ENCODE results near the gene SURF4.
"Not testable (repeated sequence)": the region's sequence is repeated elsewhere in the genome, so short reads cannot be mapped to it uniquely, and the experiment has no call there.

The SURF4 gene

DNA sequence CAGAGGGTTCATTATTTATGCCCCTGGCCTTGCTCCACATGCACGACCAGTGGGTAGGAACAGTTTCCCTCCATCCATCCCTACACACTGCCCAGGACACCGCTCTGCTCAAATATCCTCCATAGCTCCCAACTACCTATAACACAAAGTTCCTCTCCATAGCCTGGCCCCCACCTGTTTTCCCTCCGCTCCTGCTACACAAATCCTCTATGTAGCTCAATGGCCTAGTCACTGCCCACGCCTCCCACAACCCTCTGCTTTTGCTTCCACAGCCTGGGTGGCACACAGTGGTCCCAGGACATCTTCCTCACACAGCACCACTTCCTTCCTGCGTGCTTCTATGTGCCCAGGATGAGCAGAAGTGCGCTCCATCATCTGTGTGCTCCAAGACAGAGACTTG lies 21.5 kb upstream of the SURF4 start:
- DNase-seq (ENCODE audit: low read depth), result no peak

DNA sequence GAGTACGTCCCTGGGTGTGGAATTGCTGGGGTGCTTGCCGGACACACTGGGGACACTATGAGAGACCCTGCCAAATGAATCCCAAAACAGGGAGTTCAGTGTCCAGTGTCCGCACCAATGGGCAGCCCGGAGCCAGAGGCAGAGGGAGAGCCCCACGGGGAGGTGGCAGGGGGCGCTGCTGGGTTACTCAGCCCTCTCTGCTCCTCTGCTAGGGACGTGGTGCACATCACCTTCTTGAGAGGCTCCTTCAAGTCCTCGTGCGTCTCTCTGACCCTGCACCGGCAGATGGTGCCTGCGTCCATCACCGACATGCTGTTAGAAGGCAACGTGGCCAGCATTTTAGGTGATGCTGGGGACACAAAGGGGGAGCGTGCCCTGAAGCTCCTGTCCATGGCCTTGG lies 21.1 kb upstream of the SURF4 start:
- peak; percentile 29 for DNase-seq (ENCODE audit: low read depth)

DNA sequence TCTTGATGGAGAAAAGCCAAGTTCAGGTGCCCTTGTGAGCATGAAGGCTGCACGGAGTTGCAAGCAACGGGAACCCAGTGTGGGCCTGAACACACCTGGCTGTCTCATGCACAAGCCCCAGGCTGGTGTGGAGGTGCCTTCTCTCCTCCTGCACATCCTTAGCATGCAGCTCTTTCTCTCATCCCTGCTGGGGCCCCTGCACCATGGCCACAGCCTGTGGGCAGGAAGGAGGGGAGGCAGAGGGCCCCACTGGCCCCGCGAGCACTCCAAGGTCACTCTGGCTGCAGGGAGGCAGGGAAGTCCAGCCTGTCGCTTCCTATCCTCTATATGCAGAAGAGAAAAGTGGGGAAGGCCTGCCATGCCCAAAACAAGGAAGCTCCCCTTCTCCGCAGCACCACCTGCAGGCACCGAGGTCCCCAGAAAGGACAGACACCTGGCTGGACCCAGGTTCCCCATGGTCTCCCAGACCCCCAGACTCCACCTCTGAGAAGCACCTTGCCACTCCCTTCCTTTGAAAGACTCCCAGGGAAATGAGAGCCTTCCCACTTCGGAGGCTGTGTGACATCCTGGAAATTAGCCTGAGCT lies 18.9 kb upstream of the SURF4 start:
- DNase-seq (ENCODE audit: low read depth), result no peak

DNA sequence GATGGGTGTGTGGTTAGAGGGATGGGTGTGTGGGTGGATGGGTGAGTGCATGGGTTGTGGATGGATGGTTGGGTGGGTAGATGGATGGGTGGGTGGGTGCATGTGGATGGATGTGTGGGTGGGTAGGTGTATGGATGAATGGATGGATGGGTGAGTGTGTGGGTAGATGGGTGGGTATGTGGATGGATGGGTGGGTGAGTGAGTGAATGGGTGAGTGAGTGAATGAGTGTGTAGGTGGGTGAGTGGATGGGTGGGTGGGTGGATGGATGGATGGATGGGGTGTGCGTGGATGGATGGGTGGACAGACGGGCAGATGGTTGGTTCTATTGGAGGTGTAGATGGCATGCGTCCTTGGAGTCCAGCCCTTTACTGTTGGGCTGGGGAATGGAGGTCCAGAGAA lies 17.5 kb upstream of the SURF4 start:
- no peak for DNase-seq (ENCODE audit: low read depth)

DNA sequence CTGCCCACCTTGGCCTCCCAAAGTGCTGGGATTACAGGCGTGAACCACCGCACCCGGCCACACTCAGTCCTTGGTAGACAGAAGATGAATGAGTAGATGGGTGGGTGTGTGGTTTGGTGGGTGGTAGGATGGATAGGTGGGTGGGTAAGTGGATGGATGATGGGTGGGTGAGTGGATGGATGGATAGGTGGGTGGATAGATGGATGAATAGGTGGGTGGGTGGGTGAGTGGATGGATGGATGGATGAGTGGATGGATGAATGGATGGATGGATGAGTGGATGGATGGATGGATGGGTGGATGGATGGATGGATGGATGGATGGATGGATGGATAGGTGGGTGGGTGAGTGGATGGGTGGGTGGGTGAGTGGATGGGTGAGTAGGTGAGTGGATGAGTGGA lies 16.4 kb upstream of the SURF4 start:
- DNase-seq (ENCODE audit: low read depth), result not testable (repeated sequence)

DNA sequence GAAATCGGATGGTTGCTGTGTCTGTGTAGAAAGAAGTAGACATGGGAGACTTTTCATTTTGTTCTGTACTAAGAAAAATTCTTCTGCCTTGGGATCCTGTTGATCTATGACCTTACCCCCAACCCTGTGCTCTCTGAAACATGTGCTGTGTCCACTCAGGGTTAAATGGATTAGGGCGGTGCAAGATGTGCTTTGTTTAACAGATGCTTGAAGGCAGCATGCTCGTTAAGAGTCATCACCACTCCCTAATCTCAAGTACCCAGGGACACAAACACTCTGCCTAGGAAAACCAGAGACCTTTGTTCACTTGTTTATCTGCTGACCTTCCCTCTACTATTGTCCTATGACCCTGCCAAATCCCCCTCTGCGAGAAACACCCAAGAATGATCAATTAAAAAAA lies 15.6 kb upstream of the SURF4 start:
- DNase-seq (ENCODE audit: low read depth), result not testable (repeated sequence)

DNA sequence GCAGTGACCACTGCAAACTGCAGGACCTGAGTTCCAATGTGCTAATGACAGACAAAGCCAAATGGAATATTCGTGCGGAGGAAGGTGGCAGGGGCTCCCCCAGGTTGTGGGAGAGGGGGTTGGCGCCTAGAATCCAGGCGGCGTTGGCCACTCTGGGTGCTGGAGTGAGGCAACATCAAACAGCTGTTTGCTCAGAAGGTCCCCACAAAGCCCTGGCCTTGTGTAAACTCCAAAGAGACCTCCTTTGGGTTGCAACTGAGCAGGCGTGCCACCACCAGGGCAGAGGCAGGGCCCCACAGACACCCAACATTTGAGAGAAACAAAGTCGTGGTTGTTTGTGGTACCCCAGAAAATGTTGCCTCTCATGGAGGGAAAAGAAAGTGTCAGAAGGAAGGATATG lies 14.9 kb upstream of the SURF4 start:
- DNase-seq (ENCODE audit: low read depth), result no peak

DNA sequence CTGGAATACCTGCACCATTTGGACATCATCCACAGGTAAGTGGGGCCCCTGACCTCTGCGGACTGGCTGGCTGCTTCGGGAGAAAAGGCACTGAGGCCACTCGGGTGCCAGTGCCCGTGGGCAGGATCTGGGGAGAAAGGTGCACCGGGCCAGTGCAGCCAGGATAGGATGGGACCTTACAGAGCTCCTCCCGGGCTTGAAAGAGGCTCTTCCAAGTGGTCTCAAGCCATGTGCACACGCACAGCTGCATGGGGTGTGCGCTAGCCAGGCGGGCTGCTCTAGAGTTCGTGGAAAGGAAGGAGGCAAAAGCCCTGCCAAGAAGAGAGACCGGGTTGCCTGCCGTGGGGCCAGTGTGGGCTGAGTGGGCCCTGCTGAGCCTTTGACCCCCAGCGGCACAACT lies 13.7 kb upstream of the SURF4 start:
- DNase-seq (ENCODE audit: low read depth), result no peak

DNA sequence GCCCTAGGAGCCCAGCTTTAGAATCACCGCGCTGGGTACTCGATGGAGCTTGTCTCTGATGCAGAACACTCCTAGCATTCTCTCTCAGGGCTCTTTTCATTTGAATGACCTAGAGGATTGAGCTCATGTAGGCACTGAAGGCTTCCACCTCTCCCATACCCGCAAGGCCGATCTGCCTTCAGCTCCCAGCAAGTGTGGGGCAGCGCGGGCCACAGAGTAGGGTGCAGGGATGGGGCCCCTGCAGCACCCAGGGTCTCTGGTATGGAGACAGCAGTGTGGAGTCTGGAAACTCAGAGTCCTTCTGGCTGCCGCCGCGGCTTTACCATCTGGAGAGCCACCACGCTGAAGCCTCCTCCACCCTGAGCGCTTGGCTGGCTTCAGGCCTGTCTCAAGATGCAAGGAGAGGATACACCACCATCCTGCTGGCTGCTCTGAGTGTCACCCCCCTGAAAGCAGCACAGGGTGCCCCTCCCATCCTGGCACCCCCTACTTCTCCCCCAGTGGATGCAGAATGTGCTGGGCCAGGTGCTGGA lies 13.2 kb upstream of the SURF4 start:
- no peak for DNase-seq (ENCODE audit: low read depth)

DNA sequence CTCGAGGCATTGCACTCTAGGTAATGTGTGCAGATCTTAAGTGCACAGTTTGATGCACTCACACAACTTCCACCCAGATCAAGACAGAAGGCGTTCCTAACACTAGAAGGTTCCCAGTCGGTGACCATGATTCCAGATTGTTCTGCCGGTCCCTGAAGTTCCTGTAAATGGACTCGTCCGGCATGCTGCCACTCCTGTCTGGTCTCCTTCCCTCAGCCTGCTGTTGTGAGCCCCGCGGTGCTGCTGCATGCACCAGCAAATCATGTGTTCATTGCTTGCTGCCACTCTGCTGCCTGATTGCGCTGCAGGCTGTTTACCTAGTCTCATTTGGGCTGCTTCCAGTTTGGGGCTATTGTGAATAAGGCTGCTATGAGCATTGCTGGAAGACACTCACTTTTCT lies 11.8 kb upstream of the SURF4 start:
- no peak for DNase-seq (ENCODE audit: low read depth)

DNA sequence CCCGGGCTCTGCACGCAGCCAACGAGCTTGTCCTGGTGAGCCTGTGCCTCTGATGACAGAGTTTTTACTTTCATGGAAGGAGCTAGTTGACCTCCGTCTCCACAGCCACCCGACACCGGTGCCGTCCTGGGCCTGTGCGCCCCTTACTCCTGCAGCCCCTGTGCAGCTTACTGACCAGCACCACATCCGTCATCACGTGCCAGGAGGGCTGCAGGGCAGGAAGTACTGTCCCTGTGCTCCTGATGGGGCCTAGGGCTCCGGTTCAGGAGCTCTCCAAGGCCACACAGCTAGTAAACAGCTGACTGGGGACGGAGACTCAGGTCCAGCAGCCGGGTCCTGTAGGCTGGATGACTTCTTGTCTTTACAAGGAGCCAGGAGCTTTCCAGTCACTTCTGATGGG lies 10.5 kb upstream of the SURF4 start:
- DNase-seq (ENCODE audit: low read depth), result no peak

DNA sequence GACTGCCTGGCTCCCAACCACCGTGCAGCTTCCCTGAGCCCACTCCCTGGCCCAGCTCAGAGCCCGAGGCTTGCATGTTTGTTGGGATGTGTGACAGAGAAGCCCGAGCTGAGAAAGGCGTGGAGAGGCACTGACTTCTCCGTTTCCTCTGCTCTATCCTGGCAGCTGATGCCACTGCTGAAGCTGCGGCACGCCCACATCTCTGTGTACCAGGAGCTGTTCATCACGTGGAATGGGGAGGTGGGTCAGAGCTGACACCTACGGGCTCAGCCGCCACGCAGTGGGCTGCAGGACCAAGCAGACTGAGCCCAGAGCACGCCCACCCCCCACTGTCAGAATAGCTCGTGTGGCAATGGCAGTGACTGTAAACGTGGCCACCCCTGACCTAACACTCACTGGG lies 9.6 kb upstream of the SURF4 start:
- DNase-seq (ENCODE audit: low read depth), result no peak

DNA sequence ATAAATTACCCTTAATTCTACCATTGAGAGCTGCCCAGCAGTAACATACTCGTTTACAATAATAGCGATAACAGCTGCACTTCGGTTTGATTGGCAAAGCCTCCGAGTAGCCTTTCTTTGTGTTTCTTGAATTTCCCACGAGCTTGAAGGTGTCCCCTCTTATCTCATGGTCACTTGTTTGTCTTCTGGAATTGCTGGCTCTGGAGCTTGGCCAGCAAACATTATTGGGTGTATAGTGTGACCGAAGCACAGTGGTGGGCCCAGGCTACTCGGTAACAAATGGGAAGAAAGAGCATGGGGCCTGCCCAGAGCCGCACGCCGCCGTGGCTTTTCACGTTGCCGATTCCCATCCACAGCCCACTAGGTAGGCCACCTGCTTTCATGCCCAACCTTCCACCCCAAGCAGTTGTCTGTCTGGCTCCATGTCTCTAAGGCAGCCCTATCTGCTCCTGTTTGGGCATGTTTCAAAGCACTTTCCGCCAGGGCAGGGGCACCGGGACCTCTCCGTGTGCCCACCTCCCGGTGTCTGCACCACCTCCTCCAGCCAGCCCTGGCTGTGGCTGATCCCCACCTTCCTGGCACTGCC lies 9.0 kb upstream of the SURF4 start:
- no peak for DNase-seq (ENCODE audit: low read depth)

DNA sequence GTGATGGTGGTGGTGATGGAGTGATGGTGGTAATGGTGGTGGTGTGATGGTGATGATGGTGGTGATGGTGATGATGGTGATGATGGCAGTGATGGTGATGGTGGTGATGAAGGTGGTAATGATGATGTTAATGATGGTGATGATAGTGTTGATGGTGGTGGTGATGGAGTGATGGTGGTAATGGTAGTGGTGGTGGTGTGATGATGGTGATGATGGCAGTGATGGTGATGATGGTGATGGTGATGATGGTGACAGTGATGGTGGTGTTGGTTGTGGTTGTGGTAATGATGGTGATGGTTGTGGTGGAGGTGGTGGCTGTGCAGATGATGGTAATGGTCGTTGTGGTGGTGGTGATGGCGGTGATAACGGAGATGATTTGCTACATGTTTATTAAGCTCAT lies 7.6 kb upstream of the SURF4 start:
- DNase-seq (ENCODE audit: low read depth), result no peak

DNA sequence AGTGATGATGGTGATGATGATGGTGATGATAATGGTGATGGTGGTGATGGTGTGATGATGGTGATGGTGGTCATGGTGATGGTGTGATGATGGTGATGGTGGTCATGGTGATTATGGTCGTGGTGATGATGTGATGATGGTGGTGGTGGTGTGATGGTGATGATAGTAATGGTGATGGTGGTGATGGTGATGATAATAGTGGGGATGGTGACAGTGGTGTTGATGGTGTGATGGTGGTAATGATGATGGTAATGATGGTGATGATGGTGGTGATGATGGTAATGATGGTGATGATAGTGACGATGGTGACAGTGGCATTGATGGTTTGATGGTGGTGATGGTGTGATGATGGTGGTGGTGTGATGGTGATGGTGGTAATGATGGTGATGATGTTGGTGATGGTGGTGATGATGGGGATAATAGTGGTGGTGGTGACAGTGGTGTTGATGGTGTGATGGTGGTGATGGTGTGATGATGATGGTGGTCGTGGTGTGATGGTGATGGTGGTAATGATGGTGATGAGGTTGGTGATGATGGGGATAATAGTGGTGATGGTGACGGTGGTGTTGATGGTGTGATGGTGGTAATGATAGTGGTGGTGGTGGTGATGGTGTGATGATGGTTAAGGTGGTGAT lies 6.8 kb upstream of the SURF4 start:
- no peak for DNase-seq (ENCODE audit: low read depth)

DNA sequence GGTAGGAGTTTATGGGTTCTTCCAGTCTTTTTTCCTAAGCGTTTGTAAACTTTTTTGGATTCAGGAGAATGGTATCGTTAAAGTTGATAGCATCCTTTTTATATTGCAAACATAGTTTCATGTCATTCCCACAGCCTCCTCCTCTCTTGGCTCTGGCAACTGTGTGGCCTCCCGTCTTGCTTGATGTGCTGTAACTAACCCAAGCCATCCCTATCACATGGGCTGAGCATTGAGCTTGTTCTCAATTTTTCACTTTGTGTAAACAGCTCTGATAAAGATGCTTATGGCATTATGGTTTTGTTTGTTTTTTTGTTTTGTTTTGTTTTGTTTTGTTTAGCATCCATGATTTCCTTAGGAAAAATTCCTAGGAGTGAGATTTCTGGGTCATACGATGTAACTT lies 4.9 kb upstream of the SURF4 start:
- DNase-seq (ENCODE audit: low read depth), result no peak

DNA sequence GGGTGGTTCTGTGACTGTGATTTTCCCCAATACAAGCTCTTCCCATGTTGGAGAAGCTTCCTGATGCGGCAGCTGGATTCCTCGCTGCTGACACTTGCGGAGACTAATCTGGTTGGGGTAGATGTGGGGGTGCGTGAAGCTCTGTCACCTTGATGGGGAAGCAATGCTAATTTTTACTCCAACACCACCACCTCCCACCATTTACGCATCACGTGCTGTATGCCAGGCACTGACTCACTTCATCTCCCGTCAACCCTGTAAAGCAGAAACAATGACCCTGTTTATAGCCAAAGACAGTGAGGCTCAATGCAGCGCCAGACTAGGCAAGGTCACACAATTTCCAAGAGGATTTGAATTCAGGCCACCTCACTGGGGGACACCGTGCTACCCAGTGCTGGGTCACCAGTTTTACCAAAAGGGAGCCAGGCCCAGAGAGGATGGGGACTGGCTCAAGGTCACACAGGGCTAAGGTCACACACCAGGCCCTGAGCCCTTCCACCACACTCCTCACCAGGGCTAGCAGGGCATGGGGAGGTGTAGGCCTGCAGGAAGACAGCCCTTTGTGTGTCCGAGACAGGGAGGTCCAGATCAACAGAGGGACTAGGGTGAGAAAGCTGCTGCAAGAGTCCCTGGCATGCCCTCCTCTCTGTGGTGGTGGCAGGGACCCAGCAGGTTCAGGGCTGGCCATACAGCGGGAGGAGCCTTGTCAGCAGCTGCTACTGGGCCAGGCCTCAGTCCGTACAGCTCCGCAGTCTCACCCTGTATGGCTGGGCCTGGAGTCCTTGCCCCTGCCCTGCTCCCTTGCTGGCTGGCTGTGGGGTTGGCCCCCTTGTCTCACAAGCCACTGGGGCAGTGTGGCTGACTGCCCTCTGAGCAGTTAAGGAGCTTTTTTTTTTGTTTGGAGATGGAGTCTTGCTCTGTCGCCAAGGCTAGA lies 3.6 kb upstream of the SURF4 start:
- DNase-seq (ENCODE audit: low read depth), result no peak

DNA sequence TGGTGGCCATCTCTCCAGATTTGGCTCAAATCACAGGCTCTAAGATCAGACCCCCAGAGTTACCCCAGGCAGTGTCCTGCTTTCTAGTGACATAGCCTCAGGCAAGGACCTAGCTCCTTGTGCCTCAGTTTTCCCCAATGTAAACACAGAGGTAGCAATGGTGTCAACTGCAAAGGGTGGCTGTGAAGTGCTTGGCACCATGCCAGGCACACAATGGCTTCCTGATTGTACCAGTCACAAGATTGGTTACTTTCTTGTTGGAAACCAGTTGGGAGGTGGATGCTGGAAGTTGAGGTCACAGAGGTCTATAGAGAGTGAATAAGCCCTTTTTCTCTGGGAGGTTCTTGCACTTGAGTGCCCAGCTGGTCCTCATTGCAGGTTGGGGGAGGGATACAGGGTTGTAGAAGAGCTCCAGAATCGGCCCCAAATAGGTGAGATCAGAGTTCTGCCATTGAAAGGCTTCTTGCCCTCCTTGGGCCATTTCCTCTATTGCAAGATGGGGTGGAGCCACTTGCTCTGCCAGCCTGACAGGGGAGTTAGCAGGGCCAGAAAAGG lies 2.6 kb upstream of the SURF4 start:
- no peak for DNase-seq (ENCODE audit: low read depth)

DNA sequence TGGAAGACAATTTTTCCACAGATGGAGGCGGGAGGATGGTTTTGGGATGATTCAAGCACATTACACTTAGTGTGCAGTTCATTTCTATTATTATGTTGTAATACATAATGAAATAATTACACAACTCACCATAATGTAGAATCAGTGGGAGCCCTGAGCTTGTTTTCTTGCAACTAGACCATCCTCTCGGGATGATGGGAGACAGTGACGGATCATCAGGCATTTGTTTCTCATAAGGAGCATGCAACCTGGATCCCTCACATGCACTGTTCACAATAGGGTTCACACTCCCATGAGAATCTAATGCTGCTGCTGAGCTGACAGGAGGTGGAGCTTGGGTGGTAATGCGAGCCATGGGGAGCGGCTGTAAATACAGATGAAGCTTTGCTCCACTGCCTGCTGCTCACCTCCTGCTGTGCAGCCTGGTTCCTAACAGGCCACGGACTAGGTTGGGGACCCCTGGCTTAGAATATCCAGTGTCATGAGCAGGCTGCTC lies 1.9 kb upstream of the SURF4 start:
- DNase-seq (ENCODE audit: low read depth), result peak; percentile 81

DNA sequence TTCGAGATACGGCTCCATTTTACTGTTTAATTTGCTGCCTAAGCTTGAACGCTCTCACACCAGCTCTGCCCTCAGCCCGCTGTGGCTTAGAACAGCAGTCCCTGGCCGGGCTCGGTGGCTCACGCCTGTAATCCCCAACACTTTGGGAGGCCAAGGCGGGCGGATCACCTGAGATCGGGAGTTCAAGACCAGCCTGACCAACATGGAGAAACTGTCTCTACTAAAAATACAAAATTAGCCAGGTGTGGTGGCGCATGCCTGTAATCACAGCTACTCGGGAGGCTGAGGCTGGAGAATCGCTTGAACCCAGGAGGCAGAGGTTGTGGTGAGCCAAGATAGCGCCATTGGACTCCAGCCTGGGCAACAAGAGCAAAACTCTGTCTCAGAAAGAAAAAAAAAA lies 1.4 kb upstream of the SURF4 start:
- DNase-seq (ENCODE audit: low read depth), result not testable (repeated sequence)

DNA sequence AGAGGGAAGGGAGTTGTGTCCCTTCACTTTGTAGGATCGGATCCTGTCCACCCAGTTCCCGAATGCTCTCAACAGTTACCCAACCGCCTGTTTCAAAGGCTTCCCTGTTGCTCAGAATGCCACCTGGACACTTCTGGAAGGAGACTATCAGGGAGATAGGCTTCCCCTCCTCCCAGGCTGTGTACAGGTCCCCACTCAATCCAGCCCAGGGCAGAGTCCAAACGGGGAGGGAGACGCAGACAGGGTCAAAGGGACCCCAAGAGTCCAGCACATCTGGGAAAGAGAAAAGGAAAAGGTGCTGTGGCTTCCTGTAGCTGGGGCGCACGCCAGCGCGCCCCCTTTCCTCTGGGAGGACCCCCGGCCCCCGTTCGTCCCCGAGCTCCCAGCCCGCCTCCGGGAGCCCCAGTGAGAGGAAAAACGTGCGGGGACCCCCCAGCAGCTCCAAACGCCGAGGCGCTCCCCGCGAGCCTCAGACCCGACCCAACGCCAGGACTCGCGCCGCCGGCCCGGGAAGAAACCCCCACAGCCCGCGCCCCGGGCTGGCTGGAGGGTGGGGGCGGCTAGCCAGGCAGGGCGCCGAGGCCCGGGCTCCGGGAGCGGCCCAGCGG lies 640 bp downstream of the SURF4 start:
- DNase-seq (ENCODE audit: low read depth), result peak; percentile 51
